UCSD-AML1 (cell line): ENCODE results near the gene TCP11.

ENCODE experiments used
- DNase-seq: peaks from one replicate; lab custom pipeline; 2025; ENCODE audit not compliant: unreplicated experiment; lab: John Stamatoyannopoulos, UW

The TCP11 gene

GRCh38 chr6:35096129-35096862, 44.8 kb downstream of the TCP11 start:
- DNase-seq, result no peak

- no peak for DNase-seq
These were observed 47.0 kb downstream of the TCP11 start for GRCh38 chr6:35094183-35094582.

- no peak for DNase-seq
These were observed 47.4 kb downstream of the TCP11 start for GRCh38 chr6:35093783-35094182.

GRCh38 chr6:35093118-35093445, 48.1 kb downstream of the TCP11 start:
- DNase-seq, result no peak

GRCh38 chr6:35092362-35093117, 48.6 kb downstream of the TCP11 start:
- no peak for DNase-seq

GRCh38 chr6:35091346-35092083, 49.6 kb downstream of the TCP11 start:
- DNase-seq, result no peak

GRCh38 chr6:35090734-35091133, 50.4 kb downstream of the TCP11 start:
- no peak for DNase-seq

GRCh38 chr6:35089935-35090505, 51.1 kb downstream of the TCP11 start:
- no peak for DNase-seq

GRCh38 chr6:35089216-35089934, 51.8 kb downstream of the TCP11 start:
- no peak for DNase-seq

GRCh38 chr6:35088281-35089215, 52.6 kb downstream of the TCP11 start:
- DNase-seq, result no peak

- no peak for DNase-seq
These were observed 53.5 kb downstream of the TCP11 start for GRCh38 chr6:35087361-35088280.

- DNase-seq, result no peak
These were observed 54.3 kb downstream of the TCP11 start for GRCh38 chr6:35086636-35087360.

GRCh38 chr6:35086282-35086632, 54.9 kb downstream of the TCP11 start:
- DNase-seq, result no peak

GRCh38 chr6:35085359-35086281, 55.5 kb downstream of the TCP11 start:
- no peak for DNase-seq

GRCh38 chr6:35084511-35085203, 56.5 kb downstream of the TCP11 start:
- DNase-seq, result no peak

GRCh38 chr6:35084041-35084491, 57.1 kb downstream of the TCP11 start:
- DNase-seq, result no peak

GRCh38 chr6:35083507-35083906, 57.6 kb downstream of the TCP11 start:
- no peak for DNase-seq
